ENCODE measurements around the gene GPC6.
A peak's percentile ranks its signal among the peaks of the same experiment; 100 is the strongest.

The GPC6 gene

DNA sequence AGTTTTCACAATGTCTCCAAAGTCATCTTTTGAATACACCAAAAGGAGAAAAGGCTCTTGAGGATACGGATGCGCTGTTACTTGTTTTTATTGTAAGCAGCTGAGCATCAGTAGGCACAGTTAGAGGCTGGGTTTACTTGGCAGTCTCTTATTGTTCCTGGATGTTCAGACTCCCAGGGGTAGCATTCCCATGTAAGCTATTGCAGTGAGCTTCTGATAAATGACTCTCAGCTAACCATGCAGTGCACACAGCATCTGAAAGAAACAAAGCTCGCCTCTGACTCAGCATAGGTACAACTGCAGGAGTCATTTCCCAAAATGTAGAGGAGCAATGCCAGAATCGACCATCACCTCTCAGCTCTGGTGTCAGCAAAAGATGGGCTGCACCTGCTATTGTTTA, 1168.1 kb downstream of the GPC6 start:
- peak; percentile 18 to 95 (median 81) for DNase-seq

DNA sequence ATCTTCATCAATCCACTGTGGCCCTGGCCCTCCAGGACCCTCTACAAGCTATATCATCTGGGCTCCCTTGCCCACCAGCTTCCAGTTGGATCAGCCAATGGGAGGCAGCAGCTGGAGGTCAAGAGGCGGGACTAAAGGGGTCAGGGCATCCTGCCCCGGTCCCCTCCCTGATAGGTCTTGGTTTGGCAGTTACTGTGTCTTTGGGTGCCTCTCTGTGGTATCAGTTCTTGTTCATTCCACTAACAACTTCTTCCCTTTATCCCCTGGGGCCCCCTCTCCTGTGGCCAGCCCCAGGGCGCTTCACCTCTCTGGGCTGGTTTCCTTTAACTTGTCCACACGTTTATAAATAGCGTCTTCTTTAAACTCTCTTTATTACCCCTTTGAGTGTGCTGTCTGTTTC, 1169.3 kb downstream of the GPC6 start:
- no peak for DNase-seq

- no peak for DNase-seq
Observed at GRCh38 chr13:94399812-94400211, 1173.2 kb downstream of the GPC6 start.

GRCh38 chr13:94400874-94401273, 1174.3 kb downstream of the GPC6 start:
- DNase-seq = no peak

DNA sequence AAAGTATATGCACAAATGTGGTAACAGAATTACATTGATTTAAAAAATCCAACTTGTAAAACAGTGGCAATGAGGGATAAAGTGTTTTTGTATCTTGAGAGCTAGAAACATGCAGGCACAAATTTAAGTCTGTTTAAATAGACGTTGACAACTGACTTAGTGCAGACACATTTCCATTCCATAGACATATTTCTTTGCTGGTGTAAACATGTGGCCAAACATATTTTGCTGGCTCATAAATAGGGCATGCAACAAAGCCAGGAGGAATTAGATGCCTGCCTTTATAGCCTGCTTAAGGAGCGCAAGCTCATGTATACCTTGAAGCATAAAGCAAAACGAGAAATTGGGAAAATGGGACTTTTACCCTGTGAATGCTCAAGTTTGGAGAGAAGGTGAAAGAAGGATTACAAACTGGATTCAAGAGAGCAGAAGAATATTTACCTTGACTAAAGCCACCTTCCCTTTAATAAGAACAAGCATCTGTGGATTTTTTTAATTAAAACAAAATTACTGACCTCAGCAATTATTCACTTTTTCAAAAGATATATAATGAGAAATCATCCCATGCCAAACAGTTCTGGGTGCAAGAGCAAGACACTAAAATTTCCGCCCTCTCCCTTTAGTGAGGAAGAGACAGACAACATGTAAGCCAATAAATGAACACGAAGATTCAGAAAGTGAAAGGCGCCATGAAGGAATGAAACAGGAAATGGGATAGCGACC, 1181.9 kb downstream of the GPC6 start:
- no peak for DNase-seq

DNA sequence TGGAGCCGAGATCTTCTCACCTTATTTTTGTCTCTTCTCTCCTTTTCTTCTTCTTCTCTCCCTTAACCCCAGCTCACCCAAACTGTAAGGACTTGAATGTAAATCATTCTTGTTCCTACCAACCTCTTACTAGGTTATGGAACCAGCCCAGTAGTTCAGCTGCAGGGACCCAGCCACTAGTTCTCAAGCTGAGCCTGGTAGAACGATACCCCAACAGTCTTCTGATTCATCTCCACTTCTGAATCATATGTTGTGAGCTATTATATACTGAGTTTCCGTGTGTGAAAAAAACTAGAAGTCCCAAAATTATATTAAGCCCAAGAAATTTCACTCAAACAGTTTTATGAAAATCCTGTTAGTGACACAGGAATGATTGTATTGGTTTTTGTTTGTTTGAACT, 1185.1 kb downstream of the GPC6 start:
- no peak for DNase-seq

DNA sequence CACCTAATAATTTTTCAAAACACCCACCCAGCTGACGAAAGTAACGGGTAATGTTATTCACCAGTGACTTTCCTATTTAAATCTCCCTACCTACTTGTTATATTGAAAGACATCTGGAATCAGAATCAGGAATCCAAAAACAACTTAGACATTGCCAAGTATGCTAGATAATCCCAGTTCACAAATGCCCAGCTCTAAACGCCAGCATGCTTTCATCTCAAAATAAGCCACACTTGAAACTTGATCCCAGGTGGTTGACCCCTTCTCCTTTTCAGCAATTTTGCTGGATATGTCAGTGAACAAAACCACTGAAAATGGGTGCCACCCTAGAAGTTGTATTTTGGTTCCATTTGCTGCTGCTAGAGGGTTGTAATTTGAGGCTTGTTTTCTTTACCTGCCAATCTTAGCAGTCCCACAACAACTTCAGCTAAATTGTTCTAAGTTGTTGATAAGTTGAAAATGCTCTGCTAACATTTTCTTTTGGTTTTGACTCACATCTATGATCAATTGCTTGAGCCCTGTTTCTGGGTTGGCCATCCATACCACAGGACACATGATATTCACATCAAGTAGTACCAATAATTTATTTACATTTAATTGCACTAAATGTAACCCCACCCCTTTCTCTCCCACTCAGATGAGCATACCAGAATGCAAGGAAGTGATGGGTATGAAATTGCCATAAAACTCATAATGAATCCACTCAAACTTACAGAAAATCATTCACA, 1186.4 kb downstream of the GPC6 start:
- peak in 1 of 3 experiments; percentile 75 for DNase-seq

DNA sequence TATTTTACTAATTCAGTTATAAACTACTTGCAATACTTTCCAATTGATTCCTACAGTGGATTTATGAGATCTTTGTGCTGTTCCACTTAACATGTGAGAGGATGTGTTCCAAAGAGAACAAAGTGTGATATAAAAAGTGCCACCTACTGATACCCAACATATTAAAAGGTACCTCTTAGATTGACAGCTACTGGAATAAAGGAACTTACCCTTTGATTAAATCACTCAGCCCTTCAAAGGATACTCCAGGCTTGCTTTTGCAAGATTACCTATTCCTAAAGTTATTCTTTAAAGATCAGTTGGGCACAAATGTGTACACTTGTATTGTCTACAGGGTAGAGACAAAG, 1187.0 kb downstream of the GPC6 start:
- DNase-seq = peak in 1 of 3 experiments; percentile 67

DNA sequence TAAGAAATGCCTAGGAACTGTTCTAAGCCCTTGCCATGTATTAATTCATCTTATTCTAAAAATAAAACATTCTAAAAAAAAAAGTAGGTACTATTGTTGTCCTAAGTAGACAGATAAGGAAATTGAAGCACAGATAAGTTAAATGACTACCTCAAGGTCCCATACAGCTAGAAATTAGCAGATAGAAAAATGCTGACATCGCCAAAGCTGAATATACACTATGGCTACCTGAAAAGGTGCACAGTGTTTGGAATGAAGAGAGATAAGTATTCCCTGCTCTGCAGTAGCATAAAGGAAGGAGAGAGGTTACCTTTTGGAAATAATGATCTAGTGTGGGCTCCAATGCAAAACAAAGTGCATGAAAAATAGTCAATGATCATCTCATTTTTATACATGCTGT, 1187.5 kb downstream of the GPC6 start:
- no peak for DNase-seq

GRCh38 chr13:94414708-94415107, 1188.1 kb downstream of the GPC6 start:
- DNase-seq = peak in 2 of 3 experiments; percentile 67 to 99

DNA sequence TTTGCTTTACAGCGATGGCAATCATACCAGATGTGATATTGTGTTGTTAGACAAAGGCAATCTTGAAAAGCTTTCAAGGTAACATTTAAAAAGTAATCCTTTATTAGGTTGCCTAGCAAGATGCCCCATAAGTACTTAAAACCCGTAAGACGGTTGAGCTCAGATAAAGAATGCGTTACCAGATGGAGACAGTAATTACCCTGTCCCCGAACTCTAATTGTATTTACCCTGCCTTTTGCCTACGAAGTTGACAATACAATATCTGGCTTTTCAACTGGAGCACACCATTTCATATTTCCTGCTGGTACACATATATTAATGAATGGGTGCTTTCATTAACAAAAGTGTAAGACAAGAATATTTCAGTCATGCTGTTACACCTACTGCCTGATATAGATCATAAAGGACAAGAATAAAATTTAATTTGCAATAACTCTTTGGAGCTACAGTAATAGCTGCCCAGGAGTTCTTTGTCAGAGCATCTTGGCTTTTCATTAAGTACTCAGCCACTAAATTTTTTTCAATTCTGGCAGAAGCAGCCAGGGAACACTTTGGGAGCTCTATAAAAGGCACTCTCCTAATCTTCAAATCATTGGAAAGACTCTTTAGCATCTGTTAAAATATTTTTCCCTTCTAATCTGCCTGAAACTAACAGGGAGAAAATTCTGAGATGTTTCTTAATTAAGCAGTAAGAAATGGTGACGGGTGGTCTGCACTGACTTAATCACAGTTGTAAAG, 1189.1 kb downstream of the GPC6 start:
- peak; percentile 67 to 100 (median 93) for DNase-seq

DNA sequence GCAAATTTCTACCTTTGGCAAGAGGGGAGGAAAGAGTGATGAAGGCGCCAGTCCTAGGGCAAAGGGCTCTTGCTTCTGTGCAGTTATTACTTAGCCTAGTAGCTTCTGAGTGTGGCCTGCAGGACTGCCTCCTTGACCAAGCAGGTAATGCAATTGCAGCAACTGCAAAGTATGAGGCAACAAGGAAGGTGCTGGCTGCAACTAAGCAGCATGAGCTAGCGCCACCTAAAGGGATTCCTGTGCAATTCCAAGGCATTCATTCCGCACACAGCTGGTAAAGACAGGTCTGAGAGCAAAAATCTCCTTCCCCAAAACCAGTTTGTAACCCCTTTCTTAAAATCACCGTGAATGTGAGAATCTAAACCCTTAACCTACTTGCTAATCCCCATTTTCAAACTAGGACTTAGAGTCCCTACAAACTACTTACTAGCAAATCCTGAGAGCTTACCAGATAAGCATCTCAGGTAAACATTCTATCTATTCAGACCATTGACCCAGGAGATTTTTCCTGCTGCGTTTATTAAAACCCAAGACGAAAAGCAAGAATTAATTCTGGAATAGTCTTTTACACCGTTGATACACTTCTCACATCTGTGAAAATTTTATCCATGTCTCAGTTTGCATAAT, 1190.0 kb downstream of the GPC6 start:
- peak; percentile 52 to 87 (median 71) for DNase-seq

GRCh38 chr13:94417294-94417693, 1190.7 kb downstream of the GPC6 start:
- DNase-seq = no peak

- DNase-seq = no peak
Observed at GRCh38 chr13:94419304-94419924, 1192.8 kb downstream of the GPC6 start.

- DNase-seq = no peak
Observed at GRCh38 chr13:94419925-94420305, 1193.3 kb downstream of the GPC6 start.

- peak in 2 of 3 experiments; percentile 82 to 97 for DNase-seq
Observed at GRCh38 chr13:94427313-94427953, 1200.8 kb downstream of the GPC6 start.

- DNase-seq = no peak
Observed at GRCh38 chr13:94431574-94431973, 1205.0 kb downstream of the GPC6 start.

- DNase-seq = no peak
Observed at GRCh38 chr13:94431987-94432386, 1205.4 kb downstream of the GPC6 start.

DNA sequence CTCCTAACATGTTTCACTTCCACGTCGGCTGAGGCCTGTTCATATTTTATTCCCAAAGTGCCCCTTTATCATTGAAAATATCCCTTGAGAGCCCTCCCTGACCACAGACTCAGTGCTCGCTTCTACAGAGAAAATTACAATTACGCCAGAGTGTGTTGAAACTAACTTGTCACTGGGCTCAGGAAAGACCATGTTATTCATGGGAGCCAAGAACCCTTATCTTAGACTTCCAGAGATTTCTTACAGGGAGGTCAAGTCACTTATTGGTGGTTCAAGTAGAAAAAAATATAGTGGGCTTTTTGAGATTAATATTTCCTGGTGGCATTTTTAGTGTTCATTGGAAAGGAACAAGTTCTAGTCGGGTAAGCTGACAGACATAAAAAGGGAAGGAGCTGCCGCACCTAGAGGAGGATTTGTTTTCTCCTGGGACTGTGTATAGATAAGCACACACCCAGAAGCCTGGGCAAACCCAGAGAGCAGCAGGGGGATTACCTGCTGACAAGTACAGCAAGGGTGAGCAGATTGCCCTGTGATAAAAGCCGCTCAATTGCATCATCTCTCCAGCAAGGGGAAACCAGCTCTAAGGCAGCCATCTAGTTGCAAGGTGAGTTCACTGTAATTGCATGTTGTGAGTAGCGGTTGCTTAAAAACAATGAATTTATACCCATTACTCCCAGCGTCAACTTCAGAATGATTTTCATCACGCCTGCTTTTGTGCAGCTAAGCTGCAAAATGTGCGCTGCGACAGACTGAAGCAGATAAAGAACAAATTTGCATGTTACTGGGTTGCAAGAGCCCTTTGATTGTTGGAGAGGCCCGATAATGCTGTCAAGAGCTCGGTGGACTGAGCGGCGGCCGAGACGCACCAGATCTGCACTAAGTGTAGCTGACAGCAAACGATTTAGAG, 1206.7 kb downstream of the GPC6 start:
- DNase-seq = peak; percentile 58 to 83 (median 80)

DNA sequence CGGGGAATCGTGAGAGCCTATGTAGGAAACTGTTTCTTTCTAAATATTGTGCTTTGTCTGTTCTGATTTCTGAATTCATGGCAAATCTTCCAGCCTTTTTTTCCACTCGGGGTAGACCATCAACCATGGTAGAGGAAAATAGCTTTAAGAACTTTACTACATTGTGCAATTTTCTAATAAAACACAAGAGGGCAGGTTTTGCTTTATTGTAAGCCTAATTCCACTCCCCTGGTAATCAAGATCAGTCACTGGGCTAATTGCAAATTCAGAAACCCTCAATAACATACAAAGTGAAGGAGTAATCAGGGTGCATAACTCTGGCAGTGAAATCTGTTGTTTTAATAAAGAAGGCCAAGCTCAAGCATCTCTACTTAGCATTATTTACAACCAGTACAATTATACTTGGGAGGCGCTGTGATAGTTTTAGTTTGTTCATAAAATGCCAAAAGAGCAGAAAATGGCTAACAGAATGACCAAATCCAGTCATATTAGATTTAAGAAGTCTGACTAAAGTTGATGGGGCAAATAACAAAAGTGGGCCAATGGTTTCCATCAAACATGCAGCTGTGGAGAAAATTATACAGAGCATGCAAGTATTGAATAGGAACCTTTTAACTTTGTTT, 1209.1 kb downstream of the GPC6 start:
- DNase-seq = peak; percentile 65 to 90 (median 78)

DNA sequence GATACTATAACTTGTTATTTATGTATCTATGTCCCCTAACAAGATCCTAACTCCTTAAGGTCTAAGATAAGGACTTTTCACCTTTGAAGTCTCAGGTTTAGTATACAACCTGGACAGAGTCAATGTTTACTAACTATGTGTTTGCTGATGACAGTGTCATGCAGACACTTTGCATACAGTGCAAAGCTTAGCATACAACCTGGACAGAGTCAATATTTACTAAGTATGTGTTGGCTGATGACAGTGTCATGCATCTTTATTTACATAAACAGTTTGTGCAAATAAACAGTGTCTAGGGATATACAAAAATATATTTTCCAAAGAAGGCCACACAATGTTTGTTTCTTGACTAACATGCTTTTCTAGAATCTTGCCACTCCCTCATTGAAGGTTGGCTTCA, 1218.2 kb downstream of the GPC6 start:
- no peak for DNase-seq
